GM19351 (cell line): ENCODE results near the gene CDYL2.

Experiments
- ATAC-seq: cut with Tn5 transposase; IDR thresholded peaks from one replicate; pipeline ENCODE4 v1.9.1; 2021; ENCODE audit warnings: mild to moderate bottlenecking, moderate library complexity; ENCODE audit not compliant: unreplicated experiment

CDYL2 gene

DNA sequence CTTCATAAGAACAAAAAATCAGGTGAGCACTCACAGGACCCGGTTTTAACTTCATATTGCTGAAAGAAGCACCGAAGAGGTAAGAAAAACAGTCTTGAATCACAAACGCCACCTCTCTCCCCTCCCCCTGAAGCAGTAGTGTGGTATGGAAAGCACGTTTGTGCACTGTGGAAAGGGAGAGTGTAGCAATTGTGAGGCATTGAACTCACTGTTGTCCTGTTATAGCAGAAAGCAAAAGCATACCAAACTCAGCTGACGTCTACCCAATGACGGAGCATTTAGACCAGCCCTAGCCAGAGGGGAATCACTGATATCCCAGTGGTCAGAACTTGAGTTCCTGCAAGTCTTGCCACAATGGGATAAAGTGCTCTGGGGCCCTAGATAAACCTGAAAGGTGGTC, 164.8 kb downstream of the CDYL2 start:
- no peak for ATAC-seq

DNA sequence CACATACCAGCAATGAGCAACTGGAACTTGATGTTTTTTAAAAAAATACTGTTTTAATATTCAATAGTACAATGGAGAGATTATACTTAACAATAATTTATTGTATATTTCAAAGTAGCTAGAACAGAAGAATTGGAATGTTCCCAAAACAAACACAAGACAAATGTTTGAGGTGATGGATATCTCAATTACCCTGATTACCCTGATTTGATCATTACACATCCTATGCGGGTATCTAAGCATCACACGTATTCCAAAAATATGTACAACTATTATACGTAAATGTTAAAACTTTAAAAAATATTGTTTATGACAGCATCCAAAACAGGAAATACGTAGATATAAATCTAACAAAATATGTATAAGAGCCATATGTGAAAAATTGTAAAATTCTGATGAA, 166.8 kb downstream of the CDYL2 start:
- no peak for ATAC-seq

DNA sequence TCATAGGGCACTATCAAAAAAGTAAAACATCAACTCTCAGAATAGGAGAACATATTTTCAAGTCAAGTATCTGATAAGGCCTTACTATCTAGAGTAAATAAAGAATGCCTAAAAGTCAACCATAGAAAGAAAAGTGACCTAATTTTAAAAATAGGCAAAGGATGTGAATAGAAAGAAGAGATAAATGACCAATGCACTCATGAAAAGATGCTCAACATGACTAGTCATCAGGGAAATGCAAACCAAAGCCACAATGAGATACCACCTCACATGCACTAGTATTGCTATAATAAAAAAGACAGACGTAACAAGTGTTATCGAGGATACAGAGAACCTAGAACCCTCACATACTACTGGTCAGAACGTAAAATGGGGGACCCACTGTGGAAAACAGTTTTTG, 172.8 kb downstream of the CDYL2 start:
- no peak for ATAC-seq

DNA sequence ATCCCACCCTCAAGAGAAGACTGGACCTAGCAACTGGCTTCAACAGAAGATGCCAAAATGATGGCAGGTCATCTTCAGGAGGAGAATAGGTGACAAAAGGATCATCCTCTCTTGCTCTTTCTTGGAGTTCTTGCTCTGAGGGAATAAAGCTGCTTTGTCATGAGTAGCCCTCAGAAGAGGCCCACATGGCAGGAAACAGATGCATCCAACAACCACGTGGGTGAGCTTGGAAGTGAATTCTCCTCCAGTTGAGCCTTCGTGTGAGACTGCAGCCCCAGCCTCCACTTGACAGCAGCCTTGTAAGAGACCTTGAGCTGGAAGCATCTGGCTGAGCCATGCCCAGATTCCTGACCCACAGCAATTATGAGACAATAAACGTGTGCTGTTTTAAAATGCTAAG, 176.1 kb downstream of the CDYL2 start:
- ATAC-seq: no peak

DNA sequence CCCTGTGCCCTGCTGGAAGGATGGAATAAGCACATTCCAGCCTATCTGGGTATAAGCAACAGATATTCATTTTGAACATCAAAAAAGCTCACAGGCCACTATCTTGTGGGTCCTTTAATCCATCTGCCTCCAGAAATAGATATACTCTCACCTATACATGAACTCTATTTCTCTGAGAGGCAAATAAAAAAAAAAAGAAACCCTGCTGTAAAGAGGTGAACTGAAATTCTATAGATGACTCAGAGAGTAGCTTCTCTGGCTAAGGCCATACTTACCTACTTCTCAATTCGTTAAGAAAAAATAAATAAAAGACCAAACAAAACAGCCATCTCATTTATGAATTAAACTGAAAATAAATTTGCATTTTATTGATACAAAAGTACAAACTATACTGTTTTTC, 177.3 kb downstream of the CDYL2 start:
- peak; percentile 100 for ATAC-seq

DNA sequence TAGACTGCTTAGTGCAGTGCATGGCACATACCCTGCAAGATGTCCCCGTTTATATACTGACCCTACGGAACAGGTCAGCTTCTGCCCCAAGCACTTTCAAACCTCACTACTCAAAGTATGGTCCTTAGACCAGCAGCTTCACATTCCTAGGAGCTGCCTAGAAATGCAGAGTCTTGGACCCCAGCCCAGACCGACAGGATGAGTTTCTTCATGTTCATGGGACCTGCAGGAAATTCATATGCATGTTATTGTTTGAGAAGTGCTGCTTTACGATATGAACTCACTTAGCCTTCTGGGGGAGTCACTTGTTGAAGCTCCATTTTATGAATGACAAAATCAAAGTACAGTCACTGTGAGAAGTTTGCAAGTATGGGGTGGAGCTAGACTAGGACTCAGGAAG, 181.0 kb downstream of the CDYL2 start:
- no peak for ATAC-seq

DNA sequence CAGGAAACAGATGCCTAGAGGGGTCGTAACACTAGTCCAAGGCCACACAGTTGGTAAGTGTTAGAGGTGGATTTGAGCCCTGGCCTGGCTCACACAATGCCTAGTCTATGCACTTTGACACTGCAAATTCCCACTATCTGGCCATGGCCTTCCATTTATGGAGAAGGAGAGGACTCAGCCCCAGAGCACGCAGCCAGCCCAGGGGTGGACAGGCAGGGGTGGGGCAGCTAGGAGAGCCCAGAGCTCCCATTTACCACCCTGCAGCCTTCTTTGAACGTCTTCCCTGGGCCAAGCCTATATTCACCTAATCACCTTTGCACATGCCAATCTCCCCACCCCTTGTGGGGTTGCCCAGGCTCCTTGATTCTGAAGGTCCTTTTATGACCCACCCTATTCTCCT, 182.4 kb downstream of the CDYL2 start:
- no peak for ATAC-seq

DNA sequence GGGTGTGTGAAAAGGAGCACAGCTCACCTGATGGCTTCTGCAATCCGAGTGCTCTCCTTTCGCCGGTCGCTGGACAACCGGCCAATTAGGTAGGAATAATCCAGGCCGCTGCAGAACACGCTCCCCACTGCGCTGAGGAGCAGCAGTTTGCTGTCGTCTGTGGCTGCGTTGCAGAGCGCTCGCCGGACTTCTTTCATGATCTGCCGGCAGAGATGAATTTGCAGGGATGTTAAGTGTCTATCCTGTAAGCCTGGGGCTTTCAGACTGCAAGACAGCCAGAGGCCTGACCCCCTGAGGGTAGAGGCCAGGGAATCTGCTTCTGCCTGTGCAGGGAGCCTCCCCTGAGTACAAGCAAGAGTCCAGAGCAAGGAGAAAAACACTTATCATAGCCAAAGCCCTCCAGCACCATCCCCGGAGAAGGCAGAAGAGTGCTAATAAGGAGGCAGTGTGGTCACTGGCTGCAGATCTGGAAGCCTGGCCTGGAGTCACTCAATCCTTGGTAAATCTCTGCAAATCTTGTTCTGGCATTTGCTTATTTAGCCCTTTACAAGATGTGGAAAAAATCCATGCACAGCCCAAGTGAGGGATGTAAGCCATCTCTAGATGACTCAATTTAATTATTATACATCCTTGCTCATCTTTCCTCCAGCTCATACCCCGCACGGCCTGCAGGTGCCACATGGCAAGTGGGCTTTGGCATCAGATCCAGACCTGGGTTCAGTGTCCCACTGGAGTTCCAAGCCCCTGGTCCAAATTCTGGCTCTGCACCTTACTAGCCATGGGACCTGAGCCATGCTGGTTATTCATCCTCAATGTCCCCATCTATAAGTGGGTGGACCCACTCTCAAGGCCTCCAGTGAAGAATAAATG, 183.4 kb downstream of the CDYL2 start:
- ATAC-seq: no peak

DNA sequence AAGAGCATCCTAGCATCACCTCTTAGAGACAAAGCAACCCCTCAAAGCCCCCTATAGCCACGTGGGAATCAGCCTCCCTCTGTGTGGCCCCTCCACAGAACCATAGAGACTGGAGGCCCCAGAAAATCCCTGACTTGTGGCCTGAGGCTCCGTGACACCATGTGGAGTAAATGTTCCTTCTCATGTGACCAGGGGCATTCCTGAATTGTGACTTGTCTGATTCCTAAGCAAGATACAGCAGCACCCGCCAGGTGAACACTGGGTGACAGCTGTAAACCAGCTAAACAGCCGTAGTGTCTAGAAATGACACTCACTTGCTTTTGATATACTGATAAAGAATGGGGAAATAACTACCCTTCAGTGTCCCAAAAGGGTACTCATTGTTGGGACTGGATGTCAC, 184.6 kb downstream of the CDYL2 start:
- no peak for ATAC-seq

DNA sequence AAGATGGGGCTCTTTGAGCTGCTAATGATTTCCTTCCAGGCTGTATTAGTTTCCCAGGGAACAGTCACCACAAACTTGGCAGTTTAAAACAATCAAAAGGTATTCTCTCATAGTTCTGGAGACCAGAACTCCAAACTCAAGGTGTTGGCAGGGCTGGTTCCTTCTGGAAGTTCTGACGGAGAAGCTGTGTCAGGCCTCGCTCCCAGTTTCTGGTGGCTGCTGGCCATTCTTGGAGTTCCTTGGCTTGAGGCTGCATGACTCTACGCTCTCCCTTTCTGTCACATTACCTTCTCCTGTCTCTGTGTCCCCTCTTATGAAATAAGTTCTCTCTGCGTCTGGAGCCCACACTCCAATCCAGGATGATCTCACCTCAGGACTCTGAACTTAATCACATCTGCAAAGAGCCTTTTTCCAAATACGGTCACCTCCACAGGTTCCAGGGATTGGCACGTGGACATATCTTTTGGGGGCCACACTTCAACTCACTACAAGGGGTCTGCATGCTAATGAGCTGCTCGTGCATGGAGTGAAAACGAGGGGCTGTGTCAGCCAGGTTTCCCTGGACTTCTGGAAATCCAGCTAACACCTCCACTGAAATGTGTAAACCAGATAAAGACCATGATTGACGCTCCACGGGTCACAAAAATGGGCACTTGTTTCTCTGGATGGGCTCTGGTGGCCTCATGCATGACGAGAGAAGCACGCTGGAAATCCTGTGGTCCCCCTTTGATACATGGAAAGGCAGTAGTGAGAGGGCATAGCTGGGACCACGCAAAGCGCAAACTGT, 185.3 kb downstream of the CDYL2 start:
- no peak for ATAC-seq

DNA sequence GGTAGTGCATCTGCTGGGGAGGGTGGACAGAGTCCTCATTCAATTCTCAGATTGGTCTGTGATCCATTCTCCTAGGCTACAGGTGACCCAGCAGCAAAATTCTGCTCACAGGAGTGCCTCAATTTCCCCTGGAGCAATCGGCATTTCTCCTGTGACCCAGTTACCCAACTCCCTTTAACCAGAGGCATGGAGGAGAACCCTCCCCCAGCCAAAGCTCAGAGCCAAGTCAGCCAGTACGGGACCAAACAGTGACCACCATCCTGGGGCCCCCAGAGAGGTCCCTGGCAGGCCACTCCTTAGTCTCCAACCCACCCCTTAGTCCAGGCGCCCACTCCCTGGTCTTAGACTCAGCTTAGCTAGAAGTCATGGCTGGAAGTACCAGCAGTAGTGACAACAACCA, 188.0 kb downstream of the CDYL2 start:
- ATAC-seq: no peak

DNA sequence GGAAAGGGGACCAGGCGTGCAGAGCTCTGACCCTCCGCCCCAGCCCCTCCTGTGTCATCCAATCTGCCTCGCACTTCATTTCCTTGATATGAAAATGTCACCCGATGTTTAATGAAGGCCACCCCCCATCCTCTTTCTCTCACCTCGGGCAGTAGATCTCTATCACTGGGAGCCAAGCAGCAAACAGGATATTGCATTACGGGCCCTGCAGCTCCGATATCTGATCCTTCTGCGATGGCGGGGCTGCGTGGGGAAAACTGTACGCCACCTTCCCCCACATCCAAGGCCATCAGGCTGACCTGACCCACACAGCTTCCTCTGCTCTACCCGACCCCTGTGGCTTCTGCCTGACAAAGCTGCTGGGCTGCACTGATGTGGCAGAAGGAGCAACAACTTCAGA, 188.7 kb downstream of the CDYL2 start:
- no peak for ATAC-seq

DNA sequence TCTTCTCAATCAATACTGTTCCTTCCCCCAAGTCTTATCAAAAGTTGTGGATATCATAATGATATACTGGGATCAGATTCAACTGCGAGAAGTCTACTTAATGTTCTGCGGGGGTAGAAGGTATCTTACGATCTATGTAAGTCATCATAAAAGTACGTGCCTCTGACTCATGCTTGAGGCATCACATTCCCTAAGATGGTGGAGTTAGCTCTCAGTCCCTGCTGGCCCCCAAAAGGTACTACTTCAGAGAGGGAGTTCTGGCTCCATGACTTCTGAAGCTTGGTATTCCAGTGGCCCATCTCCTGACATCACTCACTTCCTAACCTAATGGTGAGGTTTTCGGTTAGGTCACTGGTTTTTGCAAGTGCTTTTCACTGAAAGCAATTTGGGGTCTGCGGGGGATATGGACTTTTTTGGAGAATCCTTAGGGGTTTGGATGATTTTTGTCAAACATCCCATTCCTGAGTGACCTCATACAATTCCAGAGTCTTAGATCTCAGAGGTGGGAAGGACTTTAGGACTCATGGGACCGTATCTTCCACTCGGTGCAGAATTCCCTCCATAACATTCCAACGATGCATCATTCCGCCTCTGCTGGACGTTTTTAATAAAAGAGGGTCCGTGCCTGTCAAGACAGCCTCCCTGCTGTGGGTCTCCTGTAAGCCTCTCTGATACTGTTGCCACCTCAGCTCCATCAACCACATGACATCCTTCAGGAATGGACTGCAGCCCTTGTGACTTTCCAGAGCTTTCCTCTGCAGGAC, 189.3 kb downstream of the CDYL2 start:
- ATAC-seq: no peak

DNA sequence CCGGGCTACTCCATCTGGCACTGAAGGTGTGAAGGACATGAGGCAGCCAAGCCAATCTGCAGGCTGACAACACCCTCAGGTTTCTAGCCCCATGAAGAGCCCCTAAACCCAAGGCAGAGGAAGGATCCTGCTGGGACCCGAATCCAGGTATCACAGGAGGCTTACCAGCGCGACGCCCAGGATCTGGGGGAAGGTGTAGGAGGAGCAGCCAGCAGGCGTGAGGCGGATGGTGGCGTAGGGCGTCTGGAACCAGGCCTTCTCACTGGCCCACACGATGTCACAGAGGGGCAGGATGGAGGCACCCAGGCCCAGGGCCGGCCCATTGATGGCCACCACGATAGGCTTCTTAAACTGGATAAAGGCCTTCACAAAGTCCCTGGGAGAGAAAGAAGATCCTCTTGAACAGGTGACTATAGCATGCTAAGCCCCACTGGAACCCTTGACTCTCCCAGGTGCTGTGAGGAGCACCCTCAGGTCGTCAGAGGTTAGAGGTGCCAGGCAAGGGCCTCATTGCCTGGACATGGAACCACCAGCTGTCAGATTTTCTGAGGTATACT, 191.9 kb downstream of the CDYL2 start:
- ATAC-seq: no peak

DNA sequence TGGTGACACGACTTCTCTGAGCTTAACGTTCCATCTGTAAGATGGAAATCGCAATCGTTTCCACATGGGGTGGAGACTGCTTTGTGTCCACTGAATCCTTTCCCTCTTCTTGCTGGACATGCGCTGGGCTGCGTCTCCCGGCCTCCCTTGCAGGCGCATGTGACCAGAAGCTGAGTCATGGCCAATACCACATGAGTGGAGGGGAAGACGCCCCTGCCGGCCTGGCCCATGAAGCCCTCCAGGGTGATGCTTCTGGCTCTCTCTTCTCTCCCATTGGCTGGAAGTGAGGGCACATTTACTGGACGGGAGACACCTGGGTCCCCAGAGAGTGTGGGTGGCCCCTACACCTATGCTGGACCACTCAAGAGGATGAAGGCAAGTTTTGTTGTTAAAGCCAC, 192.5 kb downstream of the CDYL2 start:
- ATAC-seq: no peak

DNA sequence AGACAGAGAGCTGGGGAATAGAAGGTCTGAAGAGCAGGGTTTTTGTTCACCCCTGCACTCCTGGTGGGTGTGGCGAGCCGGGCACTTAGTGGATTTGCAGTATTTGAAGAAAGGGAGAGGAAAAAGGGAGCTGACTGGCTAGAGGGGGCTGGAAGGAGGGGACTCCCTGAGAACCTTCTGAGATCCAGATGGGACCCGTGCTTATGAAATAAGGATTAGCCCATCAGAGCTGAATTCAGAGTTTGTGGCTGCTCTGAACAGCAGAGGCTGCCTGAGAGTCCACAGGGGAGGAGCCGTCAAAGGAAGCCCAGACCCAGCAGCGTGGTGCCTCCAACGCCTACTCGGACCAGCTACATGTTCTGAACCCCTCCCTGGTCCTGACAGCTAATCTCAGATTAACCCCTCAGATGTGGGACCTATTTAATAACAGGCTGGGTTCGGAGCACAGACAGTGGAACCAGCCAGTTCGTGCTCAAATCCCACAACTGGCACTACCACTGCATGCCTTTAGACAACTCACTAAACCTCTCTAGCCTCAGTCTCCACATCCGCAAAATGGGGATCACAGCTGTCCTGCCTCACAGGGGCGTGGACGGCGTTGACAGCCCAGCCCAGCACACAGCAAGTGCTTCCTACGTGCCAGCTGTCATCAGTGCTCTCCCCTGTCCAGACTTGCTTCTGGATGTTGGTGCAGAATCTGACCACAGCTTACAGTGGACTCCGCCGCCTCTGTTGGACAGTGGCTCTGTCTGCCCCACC, 193.0 kb downstream of the CDYL2 start:
- no peak for ATAC-seq

DNA sequence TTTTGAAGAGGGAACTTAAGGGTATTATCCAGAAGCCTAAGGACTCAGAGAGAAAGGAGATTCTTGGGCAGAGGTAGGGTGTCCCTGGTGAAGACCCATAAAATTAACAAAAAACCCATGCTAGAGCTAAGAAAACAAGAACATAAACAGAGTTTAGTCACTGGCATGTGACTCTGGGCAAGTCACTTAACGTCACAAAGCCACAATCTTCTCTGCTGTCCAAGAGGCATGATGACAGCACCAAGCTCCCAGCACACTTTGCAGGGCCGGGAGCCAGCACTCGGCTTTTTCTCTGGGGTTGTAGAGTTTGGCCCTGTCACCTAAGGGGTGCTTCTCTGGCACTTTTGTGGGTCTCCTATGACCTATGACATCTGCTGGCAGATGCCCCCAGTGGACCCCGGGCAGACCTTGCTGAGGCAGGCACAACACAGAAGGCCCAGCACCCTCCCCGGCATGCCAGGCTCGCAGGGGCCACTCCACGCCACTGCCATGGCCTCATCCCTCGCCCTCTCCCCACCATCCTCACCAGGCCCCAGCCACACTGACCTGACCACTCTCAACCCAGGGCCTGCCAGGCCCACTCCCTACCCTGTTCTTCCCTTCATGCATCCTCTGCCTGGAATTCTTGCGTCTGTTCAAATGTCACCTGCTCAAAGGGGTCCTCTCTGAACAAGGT, 193.8 kb downstream of the CDYL2 start:
- no peak for ATAC-seq

DNA sequence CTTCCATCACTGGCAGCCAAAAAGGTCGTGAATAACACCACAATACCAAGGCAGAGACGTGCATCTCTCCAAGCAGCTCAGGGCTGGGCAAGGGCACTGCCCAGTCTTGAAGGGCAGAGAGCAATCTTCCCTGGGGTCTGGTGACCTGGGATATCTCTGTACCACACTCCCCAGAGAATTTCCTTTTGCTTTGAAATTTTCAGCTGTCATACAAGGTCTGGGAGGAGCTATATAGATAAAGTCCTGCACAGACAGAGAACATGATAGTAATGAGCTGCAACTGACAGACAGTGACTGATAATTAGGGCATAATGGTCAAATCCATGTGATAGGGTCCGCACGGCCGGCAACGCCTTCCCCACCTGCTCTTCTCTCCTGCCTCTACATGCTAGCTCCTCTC, 195.5 kb downstream of the CDYL2 start:
- no peak for ATAC-seq

DNA sequence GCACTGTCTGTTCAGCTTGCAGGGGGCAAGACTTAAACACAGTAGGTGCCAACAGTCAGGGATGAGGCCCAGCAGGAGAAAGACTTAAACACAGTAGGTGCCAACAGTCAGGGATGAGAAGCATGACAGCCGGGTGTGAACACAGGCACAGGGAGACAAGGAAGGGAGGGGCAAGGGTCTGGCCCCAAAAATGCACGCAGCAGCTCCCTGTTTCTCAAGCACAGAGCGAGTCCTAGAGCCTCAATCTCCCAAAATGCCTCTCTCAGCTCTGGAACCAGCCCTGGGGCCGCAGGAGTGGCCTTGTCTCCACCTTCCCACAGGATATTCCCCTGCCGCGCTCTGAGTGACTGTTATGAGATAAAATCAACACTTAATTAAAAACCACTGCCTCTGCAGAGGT, 197.2 kb downstream of the CDYL2 start:
- ATAC-seq: no peak

DNA sequence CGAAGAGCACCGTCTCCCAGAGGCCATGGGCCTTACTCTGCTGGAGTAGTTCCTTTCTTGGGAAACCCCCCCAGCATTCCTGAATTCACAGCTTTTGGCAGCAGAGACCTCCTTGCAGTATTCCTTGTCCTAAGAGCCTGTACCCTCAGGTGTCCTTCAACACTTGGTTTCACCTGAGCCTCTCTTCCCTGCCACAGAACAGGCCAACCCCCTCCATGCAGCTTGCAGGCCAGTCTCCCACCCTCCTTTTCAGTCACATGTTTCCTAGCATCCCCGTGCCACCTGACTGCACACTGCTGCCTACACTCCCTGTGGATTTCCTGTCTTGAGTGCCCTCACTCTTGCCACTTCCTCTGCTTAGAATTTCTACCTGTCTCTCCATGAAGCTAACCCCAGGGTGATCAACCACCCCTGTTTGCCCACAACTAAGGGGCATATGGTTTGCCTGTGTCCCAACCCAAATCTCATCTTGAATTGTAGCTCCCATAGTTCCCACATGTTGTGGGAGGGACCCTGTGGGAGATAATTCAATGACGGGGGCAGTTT, 198.1 kb downstream of the CDYL2 start:
- ATAC-seq: no peak
